ENCODE data around the gene HAL. TPM values are rescaled to one million over a fixed set of nuclear protein-coding genes. Genes with fewer than 3 reads are reported as not detected.

Gene HAL
- total and polyA plus RNA-seq, 2 of the 13 experiments (the other 11 are each of a cell fraction or from before 2014, with no cell fraction given): 0.89 to 37.8 TPM

DNA sequence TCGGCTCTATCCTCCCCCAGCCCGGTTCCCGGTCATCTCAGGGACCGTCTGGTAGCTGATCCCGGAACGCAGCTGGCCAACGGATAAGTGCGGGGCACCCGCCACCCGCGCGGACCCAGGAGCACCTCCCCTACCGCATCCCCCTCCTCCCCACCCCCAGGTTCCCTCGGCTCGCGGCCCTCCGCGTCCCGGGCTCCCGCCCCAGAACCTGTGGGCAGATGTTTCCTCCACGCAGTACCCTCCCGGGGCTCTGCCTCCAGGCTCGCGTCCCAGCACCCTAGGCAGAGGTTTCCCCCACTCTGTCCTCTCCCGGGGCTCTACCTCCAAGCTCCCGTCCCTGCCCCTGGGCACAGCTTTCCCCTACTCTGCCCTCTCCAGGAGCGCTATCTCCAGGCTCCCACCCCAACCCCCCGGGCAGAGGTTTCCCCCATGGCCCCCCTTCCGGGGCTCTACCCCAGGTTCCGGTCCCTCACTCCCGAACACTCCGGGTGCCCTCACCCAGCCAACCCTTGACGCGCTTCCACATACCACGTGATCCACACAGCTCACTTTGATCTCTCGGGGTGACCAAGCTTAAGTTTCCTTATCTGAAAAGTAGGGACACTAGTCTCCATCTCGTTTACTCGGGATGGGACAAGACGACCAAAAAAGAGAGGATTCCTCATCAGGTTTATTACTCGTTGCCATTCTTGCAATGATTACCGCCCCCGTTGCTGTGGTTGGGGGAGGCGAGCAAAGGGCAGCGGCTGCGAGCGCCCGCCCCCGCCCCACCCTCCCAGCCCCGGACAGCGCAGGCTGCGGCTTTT lies 53.4 kb downstream of the HAL start, which contains the start of gene CCDC38 (continued):
- TF ChIP-seq, protein P1, sequence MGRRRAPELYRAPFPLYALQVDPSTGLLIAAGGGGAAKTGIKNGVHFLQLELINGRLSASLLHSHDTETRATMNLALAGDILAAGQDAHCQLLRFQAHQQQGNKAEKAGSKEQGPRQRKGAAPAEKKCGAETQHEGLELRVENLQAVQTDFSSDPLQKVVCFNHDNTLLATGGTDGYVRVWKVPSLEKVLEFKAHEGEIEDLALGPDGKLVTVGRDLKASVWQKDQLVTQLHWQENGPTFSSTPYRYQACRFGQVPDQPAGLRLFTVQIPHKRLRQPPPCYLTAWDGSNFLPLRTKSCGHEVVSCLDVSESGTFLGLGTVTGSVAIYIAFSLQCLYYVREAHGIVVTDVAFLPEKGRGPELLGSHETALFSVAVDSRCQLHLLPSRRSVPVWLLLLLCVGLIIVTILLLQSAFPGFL (CRISPR knock-in tag; IDR thresholded peaks at IDR 0.05): no peak
- TF ChIP-seq ZNF160 (CRISPR knock-in tag; IDR thresholded peaks at IDR 0.05) (no peak), NFE2 (CRISPR knock-in tag; IDR thresholded peaks at IDR 0.05) (no peak), ELF1 (CRISPR knock-in tag; IDR thresholded peaks at IDR 0.05) (no peak; the same call in 1 of the 2 replicates), ASH2L (IDR thresholded peaks at IDR 0.05; ENCODE audit: insufficient read length, low read depth, low read length) (peak; percentile 52), KDM1A (CRISPR knock-in tag; IDR thresholded peaks at IDR 0.05) (no peak), ZNF230 (CRISPR knock-in tag; IDR thresholded peaks at IDR 0.05) (no peak), MYNN (CRISPR knock-in tag; IDR thresholded peaks at IDR 0.05; ENCODE audit: low read depth) (no peak), POLR2G (IDR thresholded peaks at IDR 0.05; ENCODE audit: low read depth, low read length) (peak; percentile 73), ZNF547 (CRISPR knock-in tag; IDR thresholded peaks at IDR 0.05) (no peak), NFKB2 (CRISPR knock-in tag; IDR thresholded peaks at IDR 0.05; ENCODE audit: borderline replicate concordance) (no peak), NR2C2 (CRISPR knock-in tag; IDR thresholded peaks at IDR 0.05; ENCODE audit: borderline replicate concordance) (peak; percentile 44), CREM (IDR thresholded peaks at IDR 0.05) (peak; percentile 18; the same call in 1 of the 2 replicates), CREM (CRISPR knock-in tag; IDR thresholded peaks at IDR 0.05) (no peak)
- TF ChIP-seq, protein P2, sequence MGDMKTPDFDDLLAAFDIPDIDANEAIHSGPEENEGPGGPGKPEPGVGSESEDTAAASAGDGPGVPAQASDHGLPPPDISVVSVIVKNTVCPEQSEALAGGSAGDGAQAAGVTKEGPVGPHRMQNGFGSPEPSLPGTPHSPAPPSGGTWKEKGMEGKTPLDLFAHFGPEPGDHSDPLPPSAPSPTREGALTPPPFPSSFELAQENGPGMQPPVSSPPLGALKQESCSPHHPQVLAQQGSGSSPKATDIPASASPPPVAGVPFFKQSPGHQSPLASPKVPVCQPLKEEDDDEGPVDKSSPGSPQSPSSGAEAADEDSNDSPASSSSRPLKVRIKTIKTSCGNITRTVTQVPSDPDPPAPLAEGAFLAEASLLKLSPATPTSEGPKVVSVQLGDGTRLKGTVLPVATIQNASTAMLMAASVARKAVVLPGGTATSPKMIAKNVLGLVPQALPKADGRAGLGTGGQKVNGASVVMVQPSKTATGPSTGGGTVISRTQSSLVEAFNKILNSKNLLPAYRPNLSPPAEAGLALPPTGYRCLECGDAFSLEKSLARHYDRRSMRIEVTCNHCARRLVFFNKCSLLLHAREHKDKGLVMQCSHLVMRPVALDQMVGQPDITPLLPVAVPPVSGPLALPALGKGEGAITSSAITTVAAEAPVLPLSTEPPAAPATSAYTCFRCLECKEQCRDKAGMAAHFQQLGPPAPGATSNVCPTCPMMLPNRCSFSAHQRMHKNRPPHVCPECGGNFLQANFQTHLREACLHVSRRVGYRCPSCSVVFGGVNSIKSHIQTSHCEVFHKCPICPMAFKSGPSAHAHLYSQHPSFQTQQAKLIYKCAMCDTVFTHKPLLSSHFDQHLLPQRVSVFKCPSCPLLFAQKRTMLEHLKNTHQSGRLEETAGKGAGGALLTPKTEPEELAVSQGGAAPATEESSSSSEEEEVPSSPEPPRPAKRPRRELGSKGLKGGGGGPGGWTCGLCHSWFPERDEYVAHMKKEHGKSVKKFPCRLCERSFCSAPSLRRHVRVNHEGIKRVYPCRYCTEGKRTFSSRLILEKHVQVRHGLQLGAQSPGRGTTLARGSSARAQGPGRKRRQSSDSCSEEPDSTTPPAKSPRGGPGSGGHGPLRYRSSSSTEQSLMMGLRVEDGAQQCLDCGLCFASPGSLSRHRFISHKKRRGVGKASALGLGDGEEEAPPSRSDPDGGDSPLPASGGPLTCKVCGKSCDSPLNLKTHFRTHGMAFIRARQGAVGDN (CRISPR knock-in tag; IDR thresholded peaks at IDR 0.05): peak; percentile 82
- TF ChIP-seq, protein P3, sequence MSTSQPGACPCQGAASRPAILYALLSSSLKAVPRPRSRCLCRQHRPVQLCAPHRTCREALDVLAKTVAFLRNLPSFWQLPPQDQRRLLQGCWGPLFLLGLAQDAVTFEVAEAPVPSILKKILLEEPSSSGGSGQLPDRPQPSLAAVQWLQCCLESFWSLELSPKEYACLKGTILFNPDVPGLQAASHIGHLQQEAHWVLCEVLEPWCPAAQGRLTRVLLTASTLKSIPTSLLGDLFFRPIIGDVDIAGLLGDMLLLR (CRISPR knock-in tag; IDR thresholded peaks at IDR 0.05): no peak
- TF ChIP-seq, protein P4, sequence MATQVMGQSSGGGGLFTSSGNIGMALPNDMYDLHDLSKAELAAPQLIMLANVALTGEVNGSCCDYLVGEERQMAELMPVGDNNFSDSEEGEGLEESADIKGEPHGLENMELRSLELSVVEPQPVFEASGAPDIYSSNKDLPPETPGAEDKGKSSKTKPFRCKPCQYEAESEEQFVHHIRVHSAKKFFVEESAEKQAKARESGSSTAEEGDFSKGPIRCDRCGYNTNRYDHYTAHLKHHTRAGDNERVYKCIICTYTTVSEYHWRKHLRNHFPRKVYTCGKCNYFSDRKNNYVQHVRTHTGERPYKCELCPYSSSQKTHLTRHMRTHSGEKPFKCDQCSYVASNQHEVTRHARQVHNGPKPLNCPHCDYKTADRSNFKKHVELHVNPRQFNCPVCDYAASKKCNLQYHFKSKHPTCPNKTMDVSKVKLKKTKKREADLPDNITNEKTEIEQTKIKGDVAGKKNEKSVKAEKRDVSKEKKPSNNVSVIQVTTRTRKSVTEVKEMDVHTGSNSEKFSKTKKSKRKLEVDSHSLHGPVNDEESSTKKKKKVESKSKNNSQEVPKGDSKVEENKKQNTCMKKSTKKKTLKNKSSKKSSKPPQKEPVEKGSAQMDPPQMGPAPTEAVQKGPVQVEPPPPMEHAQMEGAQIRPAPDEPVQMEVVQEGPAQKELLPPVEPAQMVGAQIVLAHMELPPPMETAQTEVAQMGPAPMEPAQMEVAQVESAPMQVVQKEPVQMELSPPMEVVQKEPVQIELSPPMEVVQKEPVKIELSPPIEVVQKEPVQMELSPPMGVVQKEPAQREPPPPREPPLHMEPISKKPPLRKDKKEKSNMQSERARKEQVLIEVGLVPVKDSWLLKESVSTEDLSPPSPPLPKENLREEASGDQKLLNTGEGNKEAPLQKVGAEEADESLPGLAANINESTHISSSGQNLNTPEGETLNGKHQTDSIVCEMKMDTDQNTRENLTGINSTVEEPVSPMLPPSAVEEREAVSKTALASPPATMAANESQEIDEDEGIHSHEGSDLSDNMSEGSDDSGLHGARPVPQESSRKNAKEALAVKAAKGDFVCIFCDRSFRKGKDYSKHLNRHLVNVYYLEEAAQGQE (IDR thresholded peaks at IDR 0.05; ENCODE audit: borderline replicate concordance in 1 of 2, low read depth in 1 of 2, low read length in 2 of 2): 0 out of 4 replicates have a peak, but pooled peaks of 1 of the 2 experiments have one; percentile 13
